Breast epithelium (tissue), 4 donors: ENCODE results near the gene C4BPB. TPM values are rescaled to one million over a fixed set of nuclear protein-coding genes. Genes with fewer than 3 reads are reported as not detected.

ENCODE experiments used
- DNase-seq, 2 donors: peaks; one replicate each; pipeline ENCODE4 v3.0.0-alpha.2; 2019; ENCODE audit warnings: low spot score in 2 of 2
- H3K27ac ChIP-seq, 2 donors: fragments of 200-600 bp; sonication (generic) in 1 of 2; one replicate each; pipeline ENCODE4 v1.5.1; 2016 to 2019; ENCODE audit warnings: mild to moderate bottlenecking in 1 of 2
- H3K27me3 ChIP-seq, 2 donors: fragments of 200-600 bp; sonication (generic) in 1 of 2; one replicate each; pipeline versions ENCODE4 v1.5.1 to v1.6.0; 2017 to 2019; ENCODE audit warnings: control low read depth in 1 of 2, mild to moderate bottlenecking in 1 of 2
- H3K36me3 ChIP-seq: fragments of 200-600 bp; one replicate; pipeline ENCODE4 v1.5.1; 2019
- H3K4me1 ChIP-seq, 2 donors: fragments of 200-600 bp; sonication (generic); one replicate each; pipeline ENCODE4 v1.5.1; 2016 to 2019; ENCODE audit warnings: control low read depth in 1 of 2
- H3K4me3 ChIP-seq, 3 donors: fragments of 200-600 bp; sonication (generic); 1 replicate in 2 of 3; 2 replicates in 1 of 3; pipeline ENCODE4 v1.5.1; 2016 to 2019; ENCODE audit warnings: mild to moderate bottlenecking in 3 of 3, moderate library complexity in 2 of 3
- H3K9me3 ChIP-seq, 2 donors: fragments of 200-600 bp; sonication (generic) in 1 of 2; one replicate each; pipeline ENCODE4 v1.5.1; 2016 to 2019; ENCODE audit warnings: control low read depth in 1 of 2
- CTCF ChIP-seq, 3 donors: fragments of 450-650 bp; IDR thresholded peaks; one replicate each; pipeline ENCODE4 v1.5.1; 2016 to 2017; ENCODE audit warnings: antibody characterized with exemption in 3 of 3, mild to moderate bottlenecking in 3 of 3, moderate library complexity in 3 of 3
- POLR2A ChIP-seq: fragments of 450-650 bp; IDR thresholded peaks from one replicate; pipeline ENCODE4 v1.6.1; 2016; ENCODE audit warnings: antibody characterized with exemption, mild to moderate bottlenecking, moderate library complexity
- POLR2AphosphoS5 ChIP-seq, 3 donors: sonication (generic); formaldehyde crosslinking; IDR thresholded peaks; one replicate each; pipeline ENCODE4 v1.6.1; 2017; ENCODE audit warnings: antibody characterized with exemption in 3 of 3
- intact Hi-C: fragments of 100-400 bp; cut with DNase I; formaldehyde crosslinking; loops from one replicate; pipeline ENCODE4 v1.15.1; 2023; ENCODE audit warnings: low total_unique reads
- total RNA-seq, 3 donors: library from RNA; depleted of rRNA; stranded (reverse); fragments of >200 nt; gene quantifications; one replicate each; pipeline ENCODE4 v1.1.0, GENCODE V29; 2016

The C4BPB gene
- total RNA-seq, 3 donors from 2014 or later, result 0.80 to 3.1 (median 0.98) TPM

DNA sequence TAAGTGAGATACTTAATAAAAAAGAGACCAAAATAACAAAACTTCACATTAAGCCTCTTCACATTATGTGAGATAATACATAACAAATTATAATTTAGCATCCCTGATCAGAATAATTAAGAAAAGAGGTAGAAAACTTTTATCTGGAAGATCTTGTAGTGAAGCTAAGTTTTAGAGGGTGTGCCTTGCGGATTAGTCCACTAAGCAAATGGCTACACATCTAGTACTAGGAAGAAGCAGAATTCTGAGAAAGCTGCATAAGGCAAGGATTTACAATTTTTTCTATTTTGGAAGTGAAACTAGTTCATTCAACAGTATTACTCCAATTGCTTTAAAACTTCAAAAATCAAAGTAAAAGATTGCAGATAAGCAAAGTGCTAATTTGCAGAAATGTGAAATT, 41.2 kb upstream of the C4BPB start:
- no peak overlapping the region for H3K4me3 ChIP-seq
- H3K4me1 ChIP-seq, result peaks cover 0 to 16% of the 10 kb centered on the region in 2 donors
- DNase-seq, result no peak
- H3K27me3 ChIP-seq, result no peaks in the 10 kb centered on the region
- H3K9me3 ChIP-seq, result no peaks in the 10 kb centered on the region
- TF ChIP-seq POLR2A, result no peak
- no peak for TF ChIP-seq POLR2AphosphoS5 (IDR thresholded peaks at IDR 0.05)
- TF ChIP-seq CTCF (IDR thresholded peaks at IDR 0.05), result no peak
- intact Hi-C loops, result no loop called here
- no peak overlapping the region for H3K27ac ChIP-seq
- H3K36me3 ChIP-seq, result no peaks in the 10 kb centered on the region

- H3K4me1 ChIP-seq, result peaks cover 0 to 16% of the 10 kb centered on the region in 2 donors
- intact Hi-C loops, result no loop called here
- H3K27ac ChIP-seq, result no peak overlapping the region
- H3K4me3 ChIP-seq, result no peak overlapping the region
- H3K36me3 ChIP-seq, result no peaks in the 10 kb centered on the region
- DNase-seq, result no peak
- TF ChIP-seq POLR2AphosphoS5 (IDR thresholded peaks at IDR 0.05), result no peak
- TF ChIP-seq POLR2A, result no peak
- TF ChIP-seq CTCF (IDR thresholded peaks at IDR 0.05), result no peak
- no peaks in the 10 kb centered on the region for H3K9me3 ChIP-seq
- no peaks in the 10 kb centered on the region for H3K27me3 ChIP-seq
Observed at GRCh38 chr1:207048041-207048440, 40.6 kb upstream of the C4BPB start.

GRCh38 chr1:207049054-207049453, 39.6 kb upstream of the C4BPB start:
- Histone ChIP-seq H3K36me3 (no peaks in the 10 kb centered on the region), H3K27ac (no peak overlapping the region), H3K4me1 (peaks cover 0 to 16% of the 10 kb centered on the region in 2 donors), H3K27me3 (no peaks in the 10 kb centered on the region), H3K9me3 (no peaks in the 10 kb centered on the region), H3K4me3 (no peak overlapping the region)
- no peak for TF ChIP-seq POLR2AphosphoS5 (IDR thresholded peaks at IDR 0.05)
- intact Hi-C loops, result no loop called here
- no peak for DNase-seq

GRCh38 chr1:207049514-207049913, 39.1 kb upstream of the C4BPB start:
- no peaks in the 10 kb centered on the region for H3K27me3 ChIP-seq
- H3K36me3 ChIP-seq, result no peaks in the 10 kb centered on the region
- no peak for DNase-seq
- intact Hi-C loops, result no loop called here
- H3K4me3 ChIP-seq, result peak overlapping the region in 2 of 3 donors; percentile 62 to 90
- H3K9me3 ChIP-seq, result no peaks in the 10 kb centered on the region
- no peak for TF ChIP-seq POLR2A
- TF ChIP-seq CTCF (IDR thresholded peaks at IDR 0.05), result no peak
- TF ChIP-seq POLR2AphosphoS5 (IDR thresholded peaks at IDR 0.05), result no peak
- peaks cover 0 to 16% of the 10 kb centered on the region in 2 donors for H3K4me1 ChIP-seq
- H3K27ac ChIP-seq, result no peak overlapping the region

DNA sequence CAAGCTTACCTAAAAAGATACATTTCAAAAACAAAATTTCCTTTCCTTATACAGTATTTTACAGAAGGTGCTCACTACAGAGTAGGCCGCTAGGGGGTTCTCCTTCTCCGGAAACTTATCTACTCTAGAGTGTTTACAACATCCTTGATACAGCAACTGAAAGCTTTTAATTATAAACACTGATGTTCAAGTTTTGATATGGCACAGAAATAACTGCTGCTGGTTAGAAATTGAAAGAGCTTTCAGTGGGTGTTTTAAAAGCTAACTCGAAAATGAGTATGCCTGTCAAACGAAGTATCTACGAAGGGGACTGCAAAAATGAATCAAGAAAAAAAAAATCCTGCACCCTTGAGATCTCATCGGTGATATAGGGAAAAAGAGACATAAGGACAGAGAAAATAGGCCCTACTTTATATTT, 38.7 kb upstream of the C4BPB start:
- Histone ChIP-seq H3K4me3 (peak overlapping the region; percentile 62 to 90 (median 87)), H3K36me3 (no peaks in the 10 kb centered on the region), H3K4me1 (peaks cover 0 to 16% of the 10 kb centered on the region in 2 donors), H3K9me3 (no peaks in the 10 kb centered on the region), H3K27me3 (no peaks in the 10 kb centered on the region), H3K27ac (peak overlapping the region; percentile 92 to 96)
- TF ChIP-seq CTCF (IDR thresholded peaks at IDR 0.05) (peak; percentile 59 to 85 (median 63)), POLR2AphosphoS5 (IDR thresholded peaks at IDR 0.05) (no peak)
- peak in 1 of 2 donors; percentile 42 for DNase-seq
- intact Hi-C loops, result no loop called here
